OCI-M1 (cell line): ENCODE measurements around the gene ZNF213.
"Not testable (repeated sequence)": the region's sequence is repeated elsewhere in the genome, so short reads cannot be mapped to it uniquely, and the experiment has no call there.

Experiments used
- DNase-seq: peaks from one replicate; lab custom pipeline; 2025; lab: John Stamatoyannopoulos, UW

Gene ZNF213

DNA sequence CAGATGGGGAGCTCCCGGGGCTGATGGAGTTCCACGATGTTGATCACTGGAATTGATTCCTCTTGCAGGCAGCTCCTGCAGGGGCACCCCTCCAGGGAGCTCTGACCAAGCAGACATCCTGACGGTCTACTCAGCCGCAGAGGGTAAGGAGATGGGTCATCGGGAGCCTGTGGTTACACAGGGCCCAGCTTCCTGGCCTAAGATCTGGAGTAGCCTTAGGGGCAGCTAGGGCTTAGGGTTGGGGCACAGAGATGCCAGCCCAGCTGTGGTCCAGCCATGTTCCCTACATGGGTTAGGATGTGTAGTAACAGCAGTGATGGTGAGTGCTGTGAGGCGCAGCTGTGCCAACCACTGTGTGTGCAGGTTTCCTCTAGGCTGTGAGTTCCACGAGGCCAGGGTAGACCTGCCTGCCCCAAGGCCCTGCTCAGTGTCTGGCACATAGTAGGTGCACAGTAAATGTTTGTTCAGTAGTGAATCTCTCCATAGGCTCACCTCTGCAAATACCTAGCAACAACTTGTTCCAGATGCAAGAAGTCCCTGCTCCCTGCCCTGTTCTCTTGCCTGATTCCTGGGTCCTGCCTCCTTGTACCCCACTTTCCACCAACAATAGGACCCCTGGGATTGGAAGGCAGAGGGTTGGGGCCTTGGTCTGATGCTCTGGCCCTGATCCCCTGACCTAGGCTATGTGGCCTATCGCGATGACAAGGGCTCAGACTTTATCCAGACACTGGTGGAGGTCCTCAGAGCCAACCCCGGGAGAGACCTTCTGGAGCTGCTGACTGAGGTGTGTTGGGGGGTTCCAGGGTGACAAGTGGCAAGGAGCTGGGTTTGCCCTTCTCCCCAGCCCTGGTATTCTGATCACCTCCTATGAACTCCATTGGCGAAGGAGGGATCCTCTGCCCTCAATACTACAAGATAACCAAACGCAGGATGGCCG, 13.7 kb downstream of the ZNF213 start:
- no peak for DNase-seq

DNA sequence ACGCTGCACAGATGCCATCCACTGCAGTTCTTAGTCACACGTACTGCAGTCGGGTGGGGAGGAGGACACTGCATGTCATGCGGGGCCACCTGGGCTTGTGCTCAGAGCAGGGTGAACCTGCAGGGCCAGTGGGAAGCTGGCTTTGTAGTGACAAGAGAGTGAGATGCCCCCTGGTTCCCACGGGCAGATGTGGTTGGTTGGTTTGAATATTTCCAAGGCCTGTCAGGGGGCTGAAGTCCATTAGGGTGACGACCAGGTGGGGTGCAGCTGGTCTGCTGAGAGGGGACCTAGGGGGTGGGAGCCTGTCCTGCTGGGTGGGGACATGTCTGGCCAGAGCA, 14.3 kb downstream of the ZNF213 start:
- DNase-seq, result no peak

DNA sequence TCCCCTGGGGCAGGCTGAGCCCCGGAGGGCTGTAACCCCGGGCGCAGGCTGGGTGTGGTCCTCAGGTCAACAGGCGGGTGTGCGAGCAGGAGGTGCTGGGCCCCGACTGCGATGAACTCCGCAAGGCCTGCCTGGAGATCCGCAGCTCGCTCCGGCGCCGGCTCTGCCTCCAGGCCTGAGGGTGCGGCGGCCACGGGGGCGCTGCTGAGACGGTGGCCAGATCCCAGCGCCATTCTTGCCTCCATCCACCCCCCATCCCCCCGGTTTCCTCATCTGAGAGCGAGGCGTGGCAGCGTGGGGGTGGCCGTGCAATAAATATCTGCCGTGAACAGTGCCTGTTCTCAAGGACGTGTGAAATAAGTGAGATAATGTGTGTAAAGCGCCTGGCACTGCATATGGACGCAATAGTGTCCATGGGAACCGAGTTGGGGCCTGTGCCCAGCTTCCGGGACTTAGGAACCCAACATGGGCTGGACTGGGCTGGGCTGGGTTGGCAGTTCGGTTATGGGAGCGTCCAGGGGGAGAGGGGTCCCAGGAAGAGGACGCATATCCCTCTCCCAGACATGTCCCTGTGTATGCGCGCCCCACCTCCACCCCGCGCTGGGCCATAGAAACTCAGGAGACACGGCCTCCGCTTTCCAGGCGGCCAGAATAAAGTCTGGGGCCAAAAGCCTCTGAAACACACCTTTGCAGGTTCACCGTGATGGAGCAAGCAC, 15.0 kb downstream of the ZNF213 start:
- peak; percentile 90 for DNase-seq

DNA sequence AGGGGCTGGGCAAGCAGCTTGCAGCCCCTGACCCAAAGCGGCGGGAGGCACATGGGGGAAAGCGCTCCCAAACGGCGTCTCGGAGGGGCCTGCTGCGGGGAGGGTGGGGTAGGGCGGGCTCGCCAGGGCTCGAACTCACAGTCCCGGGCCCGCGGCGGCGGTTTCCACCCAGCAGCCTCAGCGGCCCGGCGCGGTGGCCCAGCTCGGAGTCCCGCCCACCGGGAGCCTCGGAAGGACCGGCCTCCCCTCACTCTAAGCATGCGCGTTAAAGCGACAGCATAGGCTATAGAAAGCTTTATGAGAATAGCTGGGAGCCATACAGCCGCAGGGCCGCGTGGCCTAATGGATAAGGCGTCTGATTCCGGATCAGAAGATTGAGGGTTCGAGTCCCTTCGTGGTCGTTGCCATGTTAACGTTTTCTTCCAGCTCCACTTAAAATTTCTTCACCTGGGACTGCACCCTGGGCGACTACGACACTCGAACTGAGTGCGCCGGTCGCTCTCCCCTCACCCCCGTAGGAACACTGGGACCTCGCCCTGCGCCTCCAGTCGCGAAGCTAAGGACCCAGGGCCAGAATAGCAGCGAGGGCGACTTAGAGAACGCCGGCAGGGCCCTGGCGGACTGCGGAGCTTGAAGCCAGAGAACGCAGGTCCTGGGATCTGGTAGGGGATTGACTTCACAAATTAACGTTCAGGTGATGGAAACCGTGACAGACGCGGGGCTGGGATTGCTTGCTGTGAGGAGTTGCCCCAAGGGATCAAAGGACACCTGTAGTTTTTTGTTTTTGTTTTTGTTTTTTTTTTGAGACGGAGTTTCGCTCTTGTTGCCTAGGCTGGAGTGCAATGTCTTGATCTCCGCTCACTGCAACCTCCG, 15.8 kb downstream of the ZNF213 start:
- DNase-seq, result peak; percentile 99

DNA sequence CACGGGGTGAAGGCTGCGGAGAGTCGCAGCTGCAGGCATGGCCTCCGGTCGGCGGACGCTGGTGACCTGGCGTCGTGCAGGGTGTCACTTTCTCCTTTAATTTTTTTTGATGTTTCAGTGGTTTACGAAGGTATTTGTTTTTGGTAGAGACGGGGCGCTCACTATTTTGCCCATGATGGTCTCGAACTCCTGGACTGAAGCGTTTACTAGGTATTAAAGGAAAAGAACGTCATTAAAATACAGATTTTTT, 17.1 kb downstream of the ZNF213 start:
- no peak for DNase-seq

DNA sequence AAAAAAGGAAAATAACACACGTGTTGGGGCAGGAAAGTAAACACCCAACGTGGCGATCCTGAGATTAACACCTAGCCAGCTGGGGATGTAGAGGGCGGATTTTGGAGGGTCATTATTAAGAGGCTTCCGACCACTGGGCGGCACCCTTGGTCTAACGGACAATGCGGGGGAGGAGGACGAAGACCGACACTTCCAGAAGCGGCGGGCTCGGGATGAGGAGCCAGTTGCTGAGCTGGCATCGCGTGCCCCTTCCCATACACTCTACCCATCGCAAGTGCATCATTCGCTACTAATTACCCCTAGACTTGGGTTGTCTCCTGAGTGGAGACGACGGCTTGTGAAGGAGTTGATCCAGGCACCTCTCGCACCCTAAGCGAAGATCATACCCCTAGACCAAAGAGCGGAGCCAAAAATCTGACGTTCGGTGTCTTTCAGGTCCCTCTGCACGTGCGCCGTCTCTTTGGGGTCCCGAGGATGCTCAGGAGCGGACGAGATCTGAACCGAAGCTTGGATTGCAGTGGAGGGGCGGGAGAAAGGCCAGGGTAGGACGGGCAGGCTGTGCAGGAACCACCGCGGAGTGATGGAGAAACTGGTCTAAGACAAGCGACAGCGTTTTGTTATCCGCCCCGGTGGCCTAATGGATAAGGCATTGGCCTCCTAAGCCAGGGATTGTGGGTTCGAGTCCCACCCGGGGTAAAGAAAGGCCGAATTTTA, 17.6 kb downstream of the ZNF213 start:
- peak; percentile 98 for DNase-seq

DNA sequence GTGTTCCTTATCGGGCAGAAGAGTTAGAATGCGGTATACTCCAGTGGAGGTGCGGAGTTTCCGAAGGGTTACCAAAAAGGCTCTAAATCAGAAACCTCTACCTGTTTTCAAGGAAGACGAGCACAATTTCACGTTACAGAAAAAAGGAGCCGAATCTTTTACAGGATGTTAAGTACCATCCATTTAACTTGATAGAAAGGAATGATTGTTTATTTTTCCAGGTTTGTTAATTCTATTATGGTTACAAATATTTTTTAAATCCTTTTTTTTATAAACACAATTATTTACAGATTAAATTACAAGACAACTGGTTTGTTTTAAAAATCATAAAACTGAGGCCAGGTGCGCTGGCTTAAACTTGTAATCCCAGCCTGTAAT, 18.2 kb downstream of the ZNF213 start:
- DNase-seq, result no peak

DNA sequence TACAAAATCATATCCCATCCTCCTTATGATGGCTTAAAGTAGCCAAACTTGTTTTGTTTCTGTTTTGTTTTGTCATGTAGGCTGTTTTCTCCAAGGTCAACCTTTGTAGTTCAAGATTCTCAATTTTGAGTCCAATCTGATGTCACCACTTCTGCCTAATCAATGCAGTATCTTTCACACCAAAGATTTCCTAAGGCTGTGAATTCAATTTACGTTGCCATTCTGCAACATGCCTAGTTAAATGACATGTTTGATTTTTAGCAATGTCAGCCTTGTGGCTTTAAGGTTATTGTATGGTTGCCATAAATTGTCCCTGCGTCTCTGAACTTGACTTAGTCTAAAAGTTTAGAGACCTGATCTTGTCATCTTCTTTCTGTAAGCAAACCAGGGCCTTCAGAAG, 20.4 kb downstream of the ZNF213 start:
- no peak for DNase-seq

DNA sequence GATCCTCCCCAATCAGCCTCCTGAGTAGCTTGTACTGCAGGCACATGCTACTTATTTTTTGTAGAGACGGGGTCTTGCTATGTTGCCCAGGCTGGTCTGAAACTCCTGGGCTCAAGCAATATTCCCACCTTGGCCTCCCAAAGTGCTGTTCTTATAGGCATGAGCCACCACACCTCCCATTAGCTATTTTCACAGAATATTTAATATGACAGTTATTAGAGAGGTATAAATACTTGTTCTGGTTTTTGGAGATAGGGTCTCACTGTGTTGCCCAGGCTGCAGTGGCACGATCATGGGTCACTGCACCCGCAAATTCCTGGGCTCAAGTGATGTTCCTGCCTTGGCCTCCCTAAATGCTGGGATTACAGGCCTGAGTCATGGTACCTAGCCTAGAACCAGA, 21.1 kb downstream of the ZNF213 start:
- DNase-seq, result no peak

DNA sequence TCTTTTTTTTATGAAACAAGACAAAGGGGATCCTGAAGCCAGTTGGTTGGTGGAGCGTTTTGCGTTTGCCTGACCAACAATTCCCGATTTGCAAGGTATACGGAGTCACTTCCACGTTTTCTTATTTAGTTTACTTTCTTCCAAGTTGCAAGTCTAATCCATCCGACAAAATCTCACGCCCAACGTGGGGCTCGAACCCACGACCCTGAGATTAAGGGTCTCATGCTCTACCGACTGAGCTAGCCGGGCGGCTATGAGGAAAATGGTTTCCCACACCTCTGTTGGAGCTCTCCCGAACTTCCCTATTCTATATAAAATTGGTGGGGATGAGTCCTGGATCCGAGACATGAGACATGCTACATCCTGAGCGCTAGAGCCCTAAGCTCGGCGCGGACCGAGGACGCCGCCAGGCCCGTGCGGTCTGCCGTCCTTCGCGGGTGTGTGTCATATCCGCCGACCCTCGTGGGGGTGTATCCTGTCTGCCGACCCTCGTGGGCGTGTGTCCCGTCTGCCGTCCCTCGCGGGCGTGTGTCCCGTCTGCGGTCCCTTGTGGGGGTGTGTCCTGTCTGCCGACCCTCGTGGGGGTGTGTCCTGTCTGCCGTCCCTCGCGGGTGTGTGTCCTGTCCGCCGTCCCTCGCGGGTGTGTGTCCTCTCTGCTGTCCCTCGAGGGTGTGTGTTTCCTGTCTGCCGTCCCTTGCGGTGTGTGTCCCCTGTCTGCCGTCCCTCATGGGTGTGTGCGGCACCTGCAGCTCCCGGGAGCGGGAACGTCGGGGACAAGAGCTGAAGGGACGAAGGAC, 22.6 kb downstream of the ZNF213 start:
- peak; percentile 97 for DNase-seq

DNA sequence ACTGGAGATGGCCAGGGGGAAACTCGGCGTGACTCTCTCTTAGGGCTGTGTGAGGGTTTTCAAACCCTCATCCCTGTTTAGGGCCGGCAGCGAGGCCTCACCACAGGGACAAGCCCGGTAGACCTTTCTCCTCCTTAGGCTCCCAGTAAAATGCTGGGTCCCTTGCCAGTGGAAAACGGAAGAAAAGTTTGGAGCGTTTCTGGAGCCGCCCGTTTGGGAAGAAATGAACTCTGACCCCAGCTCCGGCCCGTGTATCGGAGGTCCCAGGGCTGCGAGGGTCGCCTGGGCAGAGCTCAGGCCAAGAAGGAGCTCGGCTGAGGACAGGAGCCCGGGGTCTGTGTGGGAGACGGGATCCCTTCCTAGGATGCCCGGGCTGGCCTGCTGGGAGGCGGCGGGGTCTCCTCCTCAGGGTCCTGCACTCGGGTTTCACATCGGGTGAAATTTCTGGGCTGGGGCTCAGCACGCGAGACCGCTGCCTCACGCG, 23.2 kb downstream of the ZNF213 start:
- DNase-seq, result no peak

DNA sequence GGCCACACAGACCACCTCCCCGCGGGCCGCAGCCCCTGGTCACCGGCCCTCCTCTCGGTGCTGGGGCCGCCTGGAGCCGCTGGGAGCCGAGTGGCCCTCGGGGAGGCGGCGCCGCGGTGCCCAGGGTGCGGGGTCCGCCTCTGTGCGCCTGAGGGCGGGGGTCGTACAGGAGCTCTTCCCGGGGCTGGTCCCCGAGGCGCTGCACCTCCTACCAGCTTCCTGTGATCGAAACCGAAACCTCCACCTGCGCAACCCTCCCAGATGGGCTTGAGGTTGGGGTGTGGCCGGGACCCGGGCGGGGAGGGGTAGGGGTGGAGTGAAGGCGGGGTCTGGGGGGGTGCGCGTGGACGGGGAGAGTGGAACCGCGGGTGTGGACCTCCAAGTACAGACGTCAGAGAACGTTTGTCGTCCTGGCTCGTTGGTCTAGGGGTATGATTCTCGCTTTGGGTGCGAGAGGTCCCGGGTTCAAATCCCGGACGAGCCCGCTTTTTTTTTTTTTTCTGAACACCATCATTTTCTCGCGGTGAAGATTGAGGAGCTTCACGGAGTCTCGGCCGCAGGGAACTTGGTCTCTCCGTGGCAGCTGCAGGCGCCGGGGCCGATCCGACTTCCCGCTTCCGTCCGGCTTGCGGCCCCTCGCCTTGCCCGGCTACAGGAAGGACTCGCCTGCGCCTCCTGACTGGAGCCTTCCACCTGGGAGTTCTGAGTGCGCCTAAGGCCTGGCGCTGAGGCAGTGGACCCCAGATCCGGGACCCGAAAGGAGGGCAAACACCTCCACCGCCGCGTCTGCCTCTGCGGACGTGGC, 23.9 kb downstream of the ZNF213 start:
- DNase-seq, result peak; percentile 91

DNA sequence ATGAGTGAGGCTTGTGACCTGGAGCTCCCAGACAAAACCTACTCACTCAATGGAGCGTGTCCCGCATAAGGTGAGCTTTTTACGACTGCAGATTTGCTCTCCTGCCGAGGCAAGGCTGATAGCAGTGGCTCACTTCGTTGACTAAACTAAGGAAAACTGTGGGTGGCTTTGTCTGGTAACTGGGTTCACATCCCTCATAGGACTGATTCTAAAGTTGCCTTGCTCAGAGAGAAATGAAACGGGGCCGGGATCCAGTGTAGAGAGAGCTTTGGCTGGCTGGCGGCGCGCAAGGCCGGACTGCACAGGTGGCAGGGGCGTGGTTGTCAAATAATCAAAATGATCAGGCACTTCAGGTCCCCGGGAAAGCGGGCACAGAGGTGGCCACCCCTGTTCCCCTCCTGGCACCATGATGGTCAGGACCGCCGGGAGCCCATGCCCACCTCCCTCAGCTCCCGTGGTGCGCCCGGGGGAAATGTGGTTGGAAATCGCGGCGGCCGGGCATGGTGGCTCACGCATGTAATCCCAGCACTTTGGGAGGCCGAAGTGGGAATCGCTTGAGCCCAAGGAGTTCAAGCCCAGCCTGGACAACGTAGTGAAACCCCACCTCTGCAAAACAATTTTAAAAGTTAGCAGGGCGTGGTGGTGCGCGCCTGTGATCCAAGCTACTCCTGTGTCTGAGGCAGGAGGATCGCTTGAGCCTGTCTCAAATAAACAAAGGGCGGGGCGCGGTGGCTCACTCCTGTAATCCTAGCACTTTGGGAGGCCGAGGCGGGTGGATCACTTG, 26.6 kb downstream of the ZNF213 start:
- no peak for DNase-seq

DNA sequence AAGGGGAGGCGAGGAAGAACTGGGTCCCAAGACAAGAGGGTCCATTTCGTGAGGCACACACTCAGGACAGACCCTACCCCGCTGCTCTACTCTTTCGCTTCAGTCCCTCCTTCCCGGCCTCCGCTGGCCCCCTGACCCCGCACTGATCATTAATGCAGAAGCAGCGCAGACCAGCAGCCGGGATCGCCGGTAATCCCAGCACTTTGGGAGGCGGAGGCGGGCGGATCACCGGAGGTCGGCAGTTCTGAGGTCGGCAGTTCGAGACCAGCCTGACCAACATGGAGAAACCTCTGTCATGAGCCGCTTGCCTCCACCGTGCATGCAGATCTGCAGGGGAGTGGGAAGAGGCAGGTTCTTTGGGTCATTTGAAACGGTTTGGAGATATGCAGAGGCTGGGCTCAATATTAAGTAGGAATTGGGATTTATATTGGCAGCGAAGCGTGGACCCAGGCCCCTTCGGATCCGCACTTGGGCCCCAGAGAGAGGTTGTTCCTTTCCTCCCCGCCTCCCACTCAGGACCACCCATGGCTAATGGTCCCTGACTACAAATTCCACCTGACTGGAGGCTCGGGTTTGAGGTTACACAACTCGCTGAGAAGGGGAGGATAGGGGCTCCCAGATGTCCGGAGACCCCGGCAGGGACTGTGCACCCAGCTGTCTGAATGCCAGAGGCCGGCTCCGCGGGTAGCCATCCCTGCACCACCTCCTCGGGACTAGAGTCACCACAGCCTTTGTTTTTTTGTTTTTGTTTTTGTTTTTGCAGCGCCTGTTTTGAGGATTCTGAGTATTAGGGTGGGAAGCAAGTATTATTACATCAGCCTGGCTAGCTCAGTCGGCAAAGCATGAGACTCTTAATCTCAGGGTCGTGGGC, 29.5 kb downstream of the ZNF213 start:
- DNase-seq, result no peak

DNA sequence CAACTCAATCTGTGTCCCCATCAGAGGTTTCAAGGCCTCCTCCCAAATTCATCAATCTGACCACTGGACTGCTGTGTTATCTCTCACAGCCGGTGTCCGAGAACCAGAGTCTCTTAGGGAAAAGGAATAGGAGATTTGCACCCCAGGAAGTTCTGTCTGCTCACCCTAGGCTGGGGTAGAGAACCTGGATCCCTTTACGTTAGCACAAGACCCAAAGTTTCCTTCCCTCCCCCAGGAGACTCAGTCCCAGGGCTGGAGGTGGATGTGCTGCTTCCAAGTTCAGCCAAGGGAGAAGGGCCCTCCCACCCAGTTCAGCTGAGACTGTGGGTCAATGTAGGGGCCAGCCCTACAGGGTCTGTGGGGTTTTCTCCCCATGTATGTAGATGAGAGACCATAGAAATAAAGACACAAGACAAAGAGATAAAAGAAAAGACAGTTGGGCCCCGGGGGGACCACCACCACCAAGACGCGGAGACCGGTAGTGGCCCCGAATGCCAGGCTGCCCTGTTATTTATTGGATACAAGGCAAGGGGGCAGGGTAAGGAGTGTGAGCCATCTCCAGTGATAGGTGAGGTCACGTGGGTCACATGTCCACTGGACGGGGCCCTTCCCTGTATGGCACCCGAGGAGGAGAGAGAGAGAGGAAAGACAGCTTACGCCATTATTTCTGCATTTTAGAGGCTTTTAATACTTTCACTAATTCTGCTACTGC, 30.4 kb downstream of the ZNF213 start:
- DNase-seq, result no peak

DNA sequence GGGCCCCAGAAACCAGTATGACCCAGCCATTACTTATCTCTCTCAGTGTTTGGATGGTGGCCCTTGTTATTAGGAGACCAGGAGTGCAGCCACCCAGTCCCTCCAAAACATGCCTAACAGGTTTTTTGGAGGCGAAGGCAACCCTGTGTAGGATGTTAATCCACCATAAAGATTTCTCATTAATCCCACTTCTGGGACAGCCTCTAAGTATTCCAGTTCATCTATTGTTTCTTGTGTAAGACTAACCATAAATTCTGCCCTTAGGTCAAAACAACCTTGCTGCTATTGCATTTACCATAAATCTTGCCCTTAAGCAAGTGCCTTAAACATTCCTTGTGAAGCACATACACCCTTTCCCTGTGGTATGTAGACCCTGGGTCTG, 31.7 kb downstream of the ZNF213 start:
- no peak for DNase-seq

DNA sequence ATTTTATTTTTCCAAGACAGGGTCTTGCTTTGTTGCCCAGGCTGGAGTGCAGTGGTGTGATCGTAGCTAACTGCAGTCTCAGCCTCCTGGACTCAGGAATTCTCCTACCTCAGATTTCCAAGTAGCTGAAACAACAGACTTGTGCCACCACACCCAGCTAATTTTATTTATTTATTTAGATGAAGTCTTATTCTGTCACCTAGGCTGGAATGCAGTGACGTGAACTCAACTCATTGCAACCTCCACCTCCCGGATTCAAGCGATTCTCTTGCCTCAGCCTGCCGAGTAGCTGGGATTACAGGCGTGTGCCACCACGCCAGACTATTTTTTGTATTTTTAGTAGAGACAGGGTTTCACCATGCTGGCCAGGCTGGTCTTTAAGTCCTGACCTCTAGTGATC, 33.9 kb downstream of the ZNF213 start:
- DNase-seq, result not testable (repeated sequence)
